Measurements from ENCODE around the gene MUC21.

- TF ChIP-seq CTCF (conservative IDR thresholded peaks at IDR 0.05; ENCODE audit: low read length), result no peak
- TF ChIP-seq EZH2phosphoT487 (IDR thresholded peaks at IDR 0.05; ENCODE audit: borderline replicate concordance), result no peak
Measured at GRCh38 chr6:31011153-31011552, 27.6 kb downstream of the MUC21 start.

Data from Loucy (cell line).